PFSK-1 (cell line): ENCODE results near the gene CEP112.

Experiments used
- FOXP2 ChIP-seq: optimal IDR thresholded peaks from 2 replicates; pipeline ENCODE3; 2011; ENCODE audit warnings: borderline replicate concordance, control low read depth, inconsistent platforms; ENCODE audit not compliant: insufficient read depth; ENCODE audit errors: extremely low read length, extremely low read depth
- POLR2AphosphoS5 ChIP-seq: IDR thresholded peaks from 2 replicates; pipeline ENCODE4 v1.6.1; 2012; ENCODE audit warnings: low read depth, mild to moderate bottlenecking, control low read depth, low read length, moderate library complexity
- REST ChIP-seq, 2 experiments: IDR thresholded peaks; 2 replicates each; pipeline versions ENCODE4 v1.6.1 to v1.8.0; 2011 to 2012; ENCODE audit warnings: low read depth in 2 of 2, low read length in 2 of 2, control low read depth in 1 of 2, inconsistent platforms in 1 of 2, mild to moderate bottlenecking in 1 of 2, moderate library complexity in 1 of 2; ENCODE audit not compliant: insufficient read depth in 1 of 2
- SIN3A ChIP-seq: IDR thresholded peaks from 2 replicates; pipeline ENCODE4 v1.6.1; 2012; ENCODE audit warnings: mild to moderate bottlenecking, low read length, moderate library complexity, borderline replicate concordance; ENCODE audit not compliant: insufficient read depth
- TAF1 ChIP-seq: IDR thresholded peaks from 2 replicates; pipeline ENCODE4 v1.6.1; 2012; ENCODE audit warnings: low read length, control low read depth, borderline replicate concordance; ENCODE audit not compliant: insufficient read depth

The CEP112 gene

GRCh38 chr17:65763786-65764185 is 428.1 kb downstream of the CEP112 start:
- TF ChIP-seq FOXP2: no peak
- TF ChIP-seq TAF1: no peak
- TF ChIP-seq POLR2AphosphoS5: no peak

- TF ChIP-seq REST (IDR thresholded peaks at IDR 0.05; ENCODE audit: insufficient read depth in 1 of 2, low read depth in 2 of 2, low read length in 2 of 2) (no peak), FOXP2 (no peak), TAF1 (no peak), POLR2AphosphoS5 (no peak), SIN3A (no peak)
Observed at GRCh38 chr17:65762973-65763372, 429.0 kb downstream of the CEP112 start.

- TF ChIP-seq TAF1 (no peak), SIN3A (no peak), POLR2AphosphoS5 (no peak), REST (IDR thresholded peaks at IDR 0.05; ENCODE audit: insufficient read depth in 1 of 2, low read depth in 2 of 2, low read length in 2 of 2) (no peak), FOXP2 (no peak)
Observed at GRCh38 chr17:65759532-65759931, 432.4 kb downstream of the CEP112 start.

- TF ChIP-seq TAF1: no peak
- no peak for TF ChIP-seq SIN3A
Observed at GRCh38 chr17:65756760-65757159, 435.2 kb downstream of the CEP112 start.

- TF ChIP-seq FOXP2 (no peak), SIN3A (no peak), POLR2AphosphoS5 (no peak)
Observed at GRCh38 chr17:65755799-65756198, 436.1 kb downstream of the CEP112 start.

GRCh38 chr17:65754630-65755029 is 437.3 kb downstream of the CEP112 start:
- no peak for TF ChIP-seq REST (IDR thresholded peaks at IDR 0.05; ENCODE audit: insufficient read depth in 1 of 2, low read depth in 2 of 2, low read length in 2 of 2)
- TF ChIP-seq SIN3A: no peak
- TF ChIP-seq TAF1: no peak
- no peak for TF ChIP-seq POLR2AphosphoS5
- TF ChIP-seq FOXP2: no peak

- TF ChIP-seq POLR2AphosphoS5 (no peak), REST (IDR thresholded peaks at IDR 0.05; ENCODE audit: insufficient read depth in 1 of 2, low read depth in 2 of 2, low read length in 2 of 2) (no peak), TAF1 (no peak), SIN3A (no peak), FOXP2 (no peak)
Observed at GRCh38 chr17:65754081-65754480, 437.9 kb downstream of the CEP112 start.
